Measurements from ENCODE around the gene ADAMTS7. TPM values are rescaled to one million over a fixed set of nuclear protein-coding genes. Genes with fewer than 3 reads are reported as not detected.

Gene ADAMTS7
- total RNA-seq (ENCODE audit: low replicate concordance) = 7.5 and 11.2 TPM in 2 replicates

GRCh38 chr15:78811124-78811824 is at the start of gene ADAMTS7:
Gene ADAMTS7 (minus strand): TSS chr15:78811464. CDS start chr15:78811220, 244 bp downstream.
- peak; percentile 62 for DNase-seq (ENCODE audit: low read depth)
- peak within 1 kb of the TSS; percentile 70 for H3K4me3 ChIP-seq (ENCODE audit: low read depth, low read length)
- peak; percentile 74 for TF ChIP-seq CTCF (IDR thresholded peaks at IDR 0.05; ENCODE audit: insufficient read depth, low read length)

GRCh38 chr15:78859971-78860719 is 48.9 kb upstream of the ADAMTS7 start:
- H3K4me3 ChIP-seq (ENCODE audit: low read depth, low read length) = peak overlapping the region; percentile 66
- DNase-seq (ENCODE audit: low read depth) = peak; percentile 94
- peak; percentile 62 for TF ChIP-seq CTCF (IDR thresholded peaks at IDR 0.05; ENCODE audit: insufficient read depth, low read length)

- peak; percentile 85 for DNase-seq (ENCODE audit: low read depth)
- no peak overlapping the region for H3K4me3 ChIP-seq (ENCODE audit: low read depth, low read length)
- TF ChIP-seq CTCF (IDR thresholded peaks at IDR 0.05; ENCODE audit: insufficient read depth, low read length) = no peak
These were observed 44.5 kb upstream of the ADAMTS7 start for GRCh38 chr15:78855746-78856145.

GRCh38 chr15:78854833-78855372 is 43.6 kb upstream of the ADAMTS7 start:
- no peak for DNase-seq (ENCODE audit: low read depth)
- no peak for TF ChIP-seq CTCF (IDR thresholded peaks at IDR 0.05; ENCODE audit: insufficient read depth, low read length)
- H3K4me3 ChIP-seq (ENCODE audit: low read depth, low read length) = no peak overlapping the region

GRCh38 chr15:78853500-78853899 is 42.2 kb upstream of the ADAMTS7 start:
- DNase-seq (ENCODE audit: low read depth) = no peak
- no peak for TF ChIP-seq CTCF (IDR thresholded peaks at IDR 0.05; ENCODE audit: insufficient read depth, low read length)
- no peak overlapping the region for H3K4me3 ChIP-seq (ENCODE audit: low read depth, low read length)

GRCh38 chr15:78850941-78851755 is 39.9 kb upstream of the ADAMTS7 start:
- H3K4me3 ChIP-seq (ENCODE audit: low read depth, low read length) = no peak overlapping the region
- no peak for TF ChIP-seq CTCF (IDR thresholded peaks at IDR 0.05; ENCODE audit: insufficient read depth, low read length)
- no peak for DNase-seq (ENCODE audit: low read depth)
